Activated T-cell treated with anti-CD3 and anti-CD28 coated beads for 4 hours (primary cell): ENCODE measurements around the gene CCDC122.
"Not testable (repeated sequence)": the region's sequence is repeated elsewhere in the genome, so short reads cannot be mapped to it uniquely, and the experiment has no call there.

Source experiments
- DNase-seq: peaks from one replicate; pipeline ENCODE4 v3.0.0-alpha.2; 2020

Gene CCDC122

DNA sequence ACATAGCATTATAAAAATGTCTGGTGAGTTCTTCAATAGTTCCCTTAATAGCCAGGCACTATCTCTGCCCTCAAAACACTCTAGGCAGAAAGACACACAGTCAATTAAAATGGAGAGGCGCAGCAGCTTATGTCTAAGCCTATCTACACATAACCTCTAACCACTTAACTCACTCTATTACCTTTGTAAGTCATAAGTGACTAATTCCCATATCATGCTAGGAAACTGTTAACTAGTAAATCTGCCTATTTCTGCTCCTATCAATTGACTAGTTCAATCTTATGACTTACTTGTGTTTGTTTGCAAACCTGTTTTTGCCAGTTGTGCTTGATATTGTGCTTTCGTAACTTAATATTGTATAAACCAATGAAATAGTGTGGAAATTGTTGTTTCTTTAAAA is 3.2 kb downstream of the CCDC122 start:
- no peak for DNase-seq

GRCh38 chr13:43874504-43875092 is 4.9 kb downstream of the CCDC122 start:
- DNase-seq = no peak

DNA sequence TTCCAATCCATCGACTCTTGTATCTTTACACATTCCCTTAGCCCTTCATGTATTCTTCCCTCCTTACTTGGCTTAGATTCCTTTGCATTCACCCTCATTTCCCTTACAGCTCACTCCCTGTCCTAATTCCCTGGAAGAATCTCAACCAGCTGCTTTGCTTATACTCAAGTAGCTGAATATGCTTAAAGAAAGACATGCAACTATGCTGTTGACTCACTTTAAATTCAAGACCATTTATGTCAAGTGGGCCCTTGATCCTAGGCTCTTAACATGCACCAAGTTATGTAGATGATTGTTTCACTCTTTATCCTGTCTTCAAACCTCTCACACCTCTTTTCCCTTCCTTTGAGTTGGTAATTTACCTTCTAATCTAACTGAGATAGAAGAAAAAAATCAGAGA is 7.4 kb downstream of the CCDC122 start:
- no peak for DNase-seq

DNA sequence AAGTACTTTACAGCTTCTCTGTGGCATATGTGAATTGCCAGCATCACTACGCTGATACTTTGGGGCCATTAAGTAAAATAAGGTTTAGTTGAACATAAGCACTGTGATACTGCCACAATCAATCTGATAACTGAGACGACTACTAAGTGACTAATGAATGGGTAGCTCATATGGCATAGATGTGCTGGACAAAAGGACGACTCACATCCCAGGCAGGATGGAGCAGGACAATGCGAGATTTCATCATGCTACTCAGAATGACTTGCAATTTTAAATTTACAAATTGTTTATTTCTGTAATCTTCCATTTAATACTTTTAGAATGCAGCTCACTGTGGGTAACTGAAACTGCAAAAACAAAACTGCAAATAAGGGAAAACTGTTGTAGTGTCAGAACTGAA is 13.6 kb downstream of the CCDC122 start:
- DNase-seq = no peak

DNA sequence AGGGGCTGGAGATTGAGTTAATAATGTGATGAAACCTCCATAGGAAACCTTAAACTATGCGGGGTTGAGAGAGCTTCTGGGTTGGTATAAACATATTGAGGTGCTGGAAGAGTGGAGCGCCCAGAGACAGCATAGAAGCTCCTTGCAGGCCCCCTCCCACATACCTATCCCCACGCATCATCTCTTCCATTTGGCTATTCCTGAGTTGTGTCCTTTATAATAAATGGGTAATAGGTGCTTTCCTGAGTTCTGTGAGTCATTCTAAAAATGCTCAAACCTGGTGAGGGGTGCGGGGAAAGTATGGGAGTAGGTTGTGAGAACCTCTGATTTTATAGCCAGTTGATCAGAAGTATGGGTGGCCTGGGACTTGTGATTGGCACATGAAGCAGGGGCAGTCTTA is 14.6 kb downstream of the CCDC122 start:
- DNase-seq = no peak

- no peak for DNase-seq
Observed at GRCh38 chr13:43861863-43862262, 17.7 kb downstream of the CCDC122 start.

DNA sequence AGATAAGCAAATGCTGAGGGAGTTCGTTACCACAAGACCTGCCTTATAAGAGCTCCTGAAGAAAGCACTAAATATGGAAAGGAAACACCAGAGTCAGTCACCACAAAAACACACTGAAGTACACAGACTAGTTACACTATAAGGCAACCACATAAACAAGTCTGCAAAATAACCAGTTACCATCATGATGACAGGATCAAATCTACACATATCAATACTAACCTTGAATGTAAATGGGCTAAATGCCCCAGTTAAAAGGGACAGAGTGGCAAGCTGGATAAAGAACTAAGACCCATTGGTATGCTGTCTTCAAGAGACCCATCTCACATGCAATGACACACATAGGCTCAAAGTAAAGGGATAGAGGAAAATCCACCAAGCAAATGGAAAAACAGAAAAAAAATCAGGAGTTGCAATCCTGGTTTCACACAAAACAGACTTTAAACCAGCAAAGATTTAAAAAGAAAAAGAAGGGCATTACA is 26.6 kb downstream of the CCDC122 start:
- DNase-seq = no peak

- no peak for DNase-seq
Observed at GRCh38 chr13:43850873-43851272, 28.7 kb downstream of the CCDC122 start.

- no peak for DNase-seq
Observed at GRCh38 chr13:43848001-43848649, 31.4 kb downstream of the CCDC122 start.

- no peak for DNase-seq
Observed at GRCh38 chr13:43846496-43847158, 32.9 kb downstream of the CCDC122 start.

DNA sequence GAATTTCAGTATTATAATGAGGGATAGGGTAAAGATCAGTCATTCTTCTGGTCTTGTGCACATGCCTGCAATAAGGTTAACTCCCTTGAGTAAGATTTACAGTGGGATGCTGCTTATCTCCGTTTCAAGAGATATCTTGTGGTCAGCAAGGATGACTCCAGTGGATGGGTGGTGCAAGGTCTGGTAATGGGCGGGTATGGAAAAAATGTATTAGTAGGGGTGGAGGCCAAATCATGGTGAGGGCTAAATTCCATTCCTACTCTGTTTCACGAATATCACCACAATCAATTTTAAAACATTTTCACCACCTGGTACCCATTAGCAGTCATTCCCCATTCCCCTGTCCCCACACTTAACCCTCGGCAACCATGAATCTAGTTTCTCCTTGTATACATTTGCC is 40.6 kb downstream of the CCDC122 start:
- no peak for DNase-seq

GRCh38 chr13:43835701-43836100 is 43.8 kb downstream of the CCDC122 start:
- no peak for DNase-seq

DNA sequence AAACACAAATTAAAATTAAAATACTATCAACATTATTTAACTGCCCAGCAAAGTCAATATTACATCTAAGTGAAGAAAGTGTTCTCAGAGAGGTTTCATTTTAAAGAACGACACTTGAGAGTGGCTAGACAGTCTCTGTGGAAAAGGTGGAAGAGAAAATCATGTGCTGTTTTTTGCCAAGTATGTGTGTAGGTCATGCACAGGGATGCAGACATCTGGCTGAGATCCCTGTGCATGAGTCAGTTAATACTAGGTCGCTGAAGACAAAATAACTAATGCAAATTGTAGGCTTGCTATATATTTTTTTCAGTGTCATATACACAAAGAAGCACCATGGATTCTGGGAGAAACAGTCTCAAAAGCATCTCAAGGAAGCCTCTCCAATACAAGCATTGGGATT is 48.5 kb downstream of the CCDC122 start:
- no peak for DNase-seq

GRCh38 chr13:43830497-43830881 is 49.1 kb downstream of the CCDC122 start:
- DNase-seq = no peak

DNA sequence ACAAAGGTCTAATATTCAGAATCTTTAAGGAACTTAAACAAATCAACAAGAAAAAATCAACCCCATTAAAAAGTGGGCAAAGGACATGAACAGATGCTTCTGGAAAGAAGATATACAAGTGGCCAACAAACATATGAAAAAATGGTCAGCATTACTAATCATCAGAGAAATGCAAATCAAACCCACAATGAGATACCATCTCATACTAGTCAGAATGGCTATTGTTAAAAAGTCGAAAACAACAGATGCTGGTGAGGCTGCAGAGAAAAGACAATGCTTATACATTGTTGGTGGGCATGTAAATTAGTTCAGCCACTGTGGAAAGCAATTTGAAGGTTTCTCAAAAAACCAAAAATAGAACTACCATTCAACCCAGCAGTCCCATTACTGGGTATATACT is 54.9 kb downstream of the CCDC122 start:
- not testable (repeated sequence) for DNase-seq

DNA sequence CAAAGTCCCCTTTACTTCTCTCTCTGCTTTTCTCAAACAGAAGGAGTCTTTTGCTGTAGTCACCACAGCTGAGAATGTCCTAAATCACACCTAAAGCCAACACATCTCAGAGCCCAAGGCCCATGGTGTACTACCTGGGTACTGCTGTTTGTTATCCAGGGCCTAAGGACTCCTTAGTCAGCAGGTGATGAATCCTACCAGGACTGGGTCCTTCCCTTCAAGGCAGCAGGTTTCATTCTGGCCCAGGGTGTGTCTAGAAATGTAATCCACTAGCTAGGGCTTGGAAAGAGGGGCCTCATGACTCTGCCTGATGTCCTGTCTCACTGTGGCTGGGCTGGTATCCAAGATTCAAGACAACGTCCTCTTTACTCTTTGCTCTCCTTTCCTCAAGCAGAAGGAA is 56.6 kb downstream of the CCDC122 start:
- DNase-seq = no peak

DNA sequence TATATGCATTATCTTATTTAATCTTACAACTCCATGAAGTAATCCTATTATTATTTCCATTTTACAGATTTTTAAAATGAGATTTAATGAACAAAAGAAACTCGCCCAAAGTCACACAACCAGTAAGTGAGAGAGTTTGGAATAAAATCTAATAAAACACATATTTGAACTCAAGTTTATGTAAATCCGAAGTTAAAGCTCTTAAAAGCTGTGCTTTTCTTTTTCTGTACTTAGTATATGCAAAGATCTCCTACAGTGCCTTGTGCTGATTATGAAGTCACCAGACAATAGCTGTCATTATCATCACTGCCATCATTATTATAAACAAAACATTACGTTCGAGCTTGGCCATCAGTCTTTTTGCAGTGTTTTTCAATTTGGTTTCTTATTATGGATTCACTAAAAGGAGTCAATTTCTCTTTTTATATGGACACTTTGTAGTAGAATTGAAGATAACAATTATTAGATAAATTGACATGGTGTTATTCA is 63.1 kb downstream of the CCDC122 start:
- no peak for DNase-seq

GRCh38 chr13:43815204-43815603 is 64.3 kb downstream of the CCDC122 start:
- no peak for DNase-seq

DNA sequence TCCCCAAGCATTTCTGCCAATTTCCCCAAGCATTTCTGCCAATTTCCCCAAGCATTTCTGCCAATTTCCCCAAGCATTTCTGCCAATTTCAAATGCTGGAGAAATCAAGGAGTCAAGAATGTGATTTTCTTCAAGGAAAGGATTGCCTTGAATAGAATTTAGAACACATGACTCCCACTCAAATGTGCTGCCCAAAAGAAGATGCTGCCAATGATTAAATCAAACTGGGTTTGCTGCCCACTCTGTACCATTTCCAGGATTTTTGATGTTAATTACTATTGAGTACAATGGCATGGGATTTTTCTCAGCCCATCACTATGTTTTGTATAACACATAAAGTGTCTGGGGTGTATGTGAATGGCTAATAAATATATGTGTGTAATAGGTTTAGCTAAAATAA is 70.9 kb downstream of the CCDC122 start:
- no peak for DNase-seq

DNA sequence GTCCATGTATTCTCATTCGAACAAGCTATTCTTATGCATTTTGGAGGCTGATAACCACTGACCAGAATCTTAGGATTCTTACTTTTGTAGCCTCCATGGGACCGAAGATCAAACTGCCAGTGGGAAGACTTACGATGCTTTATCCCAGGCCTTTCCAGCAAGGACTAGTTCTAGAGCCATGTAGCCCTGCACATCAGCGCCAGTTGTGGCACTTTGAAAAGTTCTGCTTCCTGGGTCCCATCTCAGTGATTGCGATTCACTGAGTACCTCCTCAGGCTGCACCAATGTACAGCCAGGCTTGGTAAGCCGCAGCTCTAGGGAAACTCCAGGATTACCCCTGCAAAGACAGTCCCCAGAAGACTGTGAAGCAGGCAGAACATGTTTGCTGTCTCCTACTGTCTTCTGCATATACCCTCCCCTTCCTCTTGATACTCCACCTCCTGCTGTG is 73.8 kb downstream of the CCDC122 start:
- no peak for DNase-seq

GRCh38 chr13:43805071-43805468 is 74.5 kb downstream of the CCDC122 start:
- no peak for DNase-seq

DNA sequence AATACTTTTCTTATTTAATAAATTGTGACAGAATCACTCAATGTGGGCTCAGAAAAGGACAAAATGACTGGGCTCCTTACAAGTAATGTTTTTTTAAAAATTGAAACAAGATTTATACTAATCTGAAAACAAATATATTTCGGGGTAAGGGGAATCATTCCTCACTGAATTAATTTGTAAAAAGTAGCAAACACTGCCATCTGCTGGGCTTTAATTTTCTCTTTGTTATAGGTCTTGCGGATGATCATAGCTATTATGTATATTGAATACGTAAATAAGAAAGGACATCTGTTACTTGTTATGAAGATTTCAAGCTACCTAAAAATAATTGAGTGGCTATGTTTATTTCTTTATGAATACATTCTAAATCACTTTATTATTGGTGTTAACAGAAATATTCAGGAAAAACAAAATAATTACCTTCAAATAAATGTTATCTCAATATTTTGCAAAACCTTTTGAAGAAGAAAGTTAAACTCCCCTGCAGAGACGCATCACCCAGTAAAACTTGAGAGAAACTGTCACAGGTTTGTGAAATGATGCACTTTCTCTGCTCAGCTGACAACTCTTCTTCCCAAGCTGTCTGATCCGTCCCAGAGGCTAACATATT is 75.0 kb downstream of the CCDC122 start:
- DNase-seq = no peak

DNA sequence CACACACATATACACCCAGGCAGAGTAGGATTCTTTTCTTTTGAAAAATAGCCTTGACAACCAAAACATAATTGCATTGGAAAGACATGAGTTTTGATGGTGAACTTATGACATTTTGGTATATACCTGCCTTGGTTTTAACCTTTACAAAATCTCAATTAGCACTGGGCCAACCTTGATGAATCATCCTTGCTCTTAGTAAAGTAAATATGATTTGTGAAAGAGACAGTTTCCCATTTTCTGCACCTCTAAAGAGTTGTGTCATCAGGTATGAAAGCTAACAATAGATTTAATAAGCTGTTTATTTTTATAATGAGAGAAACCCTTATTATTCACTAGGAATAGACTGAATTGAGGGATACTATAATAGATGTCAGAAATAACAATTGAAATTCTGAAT is 77.0 kb downstream of the CCDC122 start:
- no peak for DNase-seq

DNA sequence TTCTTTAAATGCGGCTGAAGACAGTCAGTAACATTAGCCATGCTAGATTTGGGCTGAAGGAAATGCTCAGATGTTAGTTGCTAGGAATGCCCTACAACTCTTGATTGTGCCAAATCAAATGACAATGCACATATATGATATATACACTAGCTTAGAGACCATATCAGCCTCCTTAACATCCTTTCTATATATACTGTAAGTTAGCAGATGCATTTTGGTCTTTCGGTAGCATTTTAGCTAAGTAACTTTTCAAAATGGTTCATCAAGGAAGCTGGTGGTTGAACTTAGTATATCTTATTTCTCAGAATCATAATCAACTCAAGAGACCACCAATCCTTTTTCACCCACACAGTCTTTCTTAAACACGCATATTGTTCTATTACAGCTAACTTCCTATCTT is 78.7 kb downstream of the CCDC122 start:
- DNase-seq = no peak
